Right hindlimb (tissue), 1 donor: ENCODE measurements around the gene PEPD.

Experiments
- DNase-seq: peaks from one replicate; pipeline ENCODE4 v3.0.0-alpha.2; 2018

The PEPD gene

DNA sequence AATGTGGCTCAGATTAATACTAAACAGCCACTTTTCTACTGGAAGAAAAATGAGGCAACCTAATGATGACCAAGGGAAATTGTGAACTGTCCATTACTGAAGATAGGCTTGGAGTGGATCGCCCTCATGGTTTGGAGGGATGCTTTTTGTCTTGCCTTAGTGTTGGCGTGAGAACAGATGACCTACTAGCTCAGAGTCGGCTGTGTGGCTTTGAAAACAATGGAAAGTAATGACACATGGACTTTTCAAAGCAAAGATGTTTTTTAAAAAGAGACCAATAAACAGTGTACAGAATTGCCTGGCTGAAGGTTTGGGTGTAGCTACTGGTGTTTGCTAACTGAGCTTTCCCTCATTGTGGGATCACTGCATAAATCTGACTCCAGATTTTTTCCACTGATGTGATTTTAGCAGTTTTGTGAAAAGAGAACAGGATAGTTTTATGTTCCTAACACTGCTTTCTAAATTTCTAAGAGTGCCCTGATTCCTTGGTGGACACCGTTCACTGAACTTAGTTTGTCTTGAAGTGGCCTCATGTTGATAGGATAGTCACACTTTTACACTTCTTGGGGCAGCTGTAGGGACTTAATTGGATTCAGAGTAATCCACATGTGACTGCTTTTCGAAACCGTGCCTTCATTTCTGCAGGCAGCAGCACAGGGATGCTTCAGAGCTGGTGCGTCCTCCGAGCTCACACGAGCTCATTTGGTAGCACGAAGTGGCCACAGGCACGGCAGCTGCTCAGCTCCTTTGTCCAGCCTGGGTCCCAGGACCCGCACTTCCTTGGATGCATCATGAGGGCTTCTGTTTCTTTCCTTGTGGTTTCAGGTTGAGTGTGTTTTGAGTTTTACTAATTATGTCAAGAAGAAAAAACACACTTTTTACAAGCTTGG is 143.8 kb downstream of the PEPD start:
- DNase-seq, result no peak

DNA sequence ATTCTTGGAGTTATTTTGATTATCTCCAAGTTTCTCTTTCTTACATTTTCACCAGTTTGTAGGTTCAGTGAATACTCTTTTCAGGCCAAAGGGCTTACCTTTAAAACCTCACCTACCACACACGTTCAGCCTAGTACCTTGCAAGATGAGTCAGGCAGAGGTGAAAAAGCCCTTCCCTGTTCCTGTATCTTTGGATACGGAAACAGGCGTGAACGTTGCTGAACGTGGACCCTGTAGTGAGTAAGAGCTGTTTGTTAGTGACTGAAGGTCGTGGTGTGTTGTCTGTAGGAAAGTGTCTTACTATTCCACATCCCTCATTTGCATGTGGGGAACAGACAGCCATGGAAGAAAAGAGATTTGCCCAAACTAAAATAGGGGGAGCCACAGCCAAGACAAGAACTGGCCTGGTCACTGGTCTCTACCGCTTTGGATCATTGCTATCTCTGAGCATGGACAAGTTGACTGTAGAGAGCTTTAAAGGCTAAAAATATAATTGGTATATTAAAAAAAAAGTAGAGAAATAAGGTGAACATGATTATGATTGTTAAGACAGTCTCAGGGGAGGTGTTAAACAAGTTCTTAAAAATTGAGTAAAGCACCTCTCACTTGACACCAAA is 144.5 kb downstream of the PEPD start:
- no peak for DNase-seq

DNA sequence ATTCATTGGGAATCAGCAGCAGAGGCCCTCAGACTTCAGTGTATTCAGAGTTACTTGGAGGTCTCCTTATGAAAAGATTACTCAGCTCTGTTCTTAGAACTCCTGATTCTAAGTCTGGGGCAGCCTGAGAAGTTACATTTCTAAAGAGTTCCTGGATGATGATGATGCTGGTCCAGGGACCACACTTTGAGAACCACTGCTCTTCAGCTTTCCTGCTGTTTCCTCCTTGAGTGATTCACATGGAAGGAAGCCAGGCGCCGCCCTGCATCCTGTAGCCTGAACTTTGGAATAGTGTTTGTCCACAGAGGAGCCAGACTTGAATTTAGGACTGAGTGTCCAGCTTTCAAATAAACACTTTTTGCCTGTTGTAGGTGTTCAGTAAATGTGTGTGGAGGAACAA is 145.2 kb downstream of the PEPD start:
- peak; percentile 38 for DNase-seq

DNA sequence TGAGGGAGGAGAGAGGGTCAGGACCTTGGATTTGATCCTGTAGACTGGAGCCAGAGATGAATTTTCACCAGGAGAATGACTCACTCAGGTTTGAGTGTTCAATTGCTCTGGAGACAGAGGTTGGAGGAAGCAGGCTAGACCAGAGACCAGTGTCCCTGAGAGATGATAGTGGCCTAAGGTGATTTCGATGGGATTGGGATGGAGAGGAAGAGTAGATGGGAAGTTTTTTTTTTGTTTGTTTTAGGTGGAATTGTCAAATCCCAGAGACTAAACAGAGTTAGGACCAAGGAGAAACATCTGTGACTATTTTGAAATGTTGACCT is 145.8 kb downstream of the PEPD start:
- no peak for DNase-seq

DNA sequence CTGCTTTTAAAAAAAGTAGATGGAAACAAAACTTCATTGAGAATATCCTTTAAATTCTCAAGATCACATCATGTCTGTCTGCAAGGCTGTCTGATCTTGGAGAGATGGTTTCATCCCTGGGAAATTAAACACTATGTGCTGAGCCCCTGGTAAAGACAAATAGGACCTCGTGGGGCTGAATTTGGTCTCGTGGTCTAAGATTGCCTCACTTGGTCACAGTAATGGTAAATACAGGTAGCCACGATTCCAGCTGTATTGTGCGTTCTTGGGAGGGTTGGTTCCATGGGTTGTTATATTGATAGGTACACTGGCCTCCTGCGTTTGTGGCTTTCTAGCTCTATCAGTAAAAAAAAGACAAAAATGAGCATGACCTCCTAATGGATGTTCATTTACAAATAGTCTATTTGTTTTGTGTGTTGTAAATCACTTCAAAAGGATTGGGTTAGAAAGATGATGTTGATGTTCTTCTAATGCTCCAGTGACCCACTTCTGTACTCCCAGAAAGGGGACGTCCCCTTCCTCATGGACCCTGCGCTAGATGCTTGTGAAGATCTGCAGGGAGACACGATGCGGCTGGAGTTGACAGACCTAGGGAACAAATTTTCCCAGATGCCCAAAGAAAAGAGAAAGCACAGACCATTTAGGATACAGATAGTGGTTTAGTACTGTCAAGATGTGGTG is 146.3 kb downstream of the PEPD start:
- DNase-seq, result no peak

DNA sequence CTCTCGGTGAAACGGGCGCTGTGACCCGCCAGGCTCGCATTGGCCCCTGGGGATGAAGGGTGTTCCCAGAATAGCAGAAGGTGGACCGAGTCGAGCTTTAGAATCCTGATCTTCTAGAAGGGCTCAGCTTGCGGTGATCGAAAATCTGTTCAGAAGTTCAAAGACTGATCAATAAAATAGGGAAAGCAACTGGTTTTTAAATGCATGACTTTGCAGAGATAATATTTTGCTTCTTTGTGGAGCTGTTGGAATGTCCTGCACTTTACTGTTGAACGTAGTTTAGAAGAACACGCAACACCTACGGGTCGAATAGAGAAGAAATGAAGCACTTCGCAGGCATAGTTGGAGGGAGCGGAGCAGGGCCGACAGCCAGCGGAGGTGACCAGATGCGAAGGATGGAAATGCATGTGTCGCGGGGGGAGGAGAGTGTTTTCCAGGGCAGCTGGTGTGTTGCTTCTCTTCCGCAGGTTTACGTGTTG is 147.3 kb downstream of the PEPD start:
- DNase-seq, result peak; percentile 36

DNA sequence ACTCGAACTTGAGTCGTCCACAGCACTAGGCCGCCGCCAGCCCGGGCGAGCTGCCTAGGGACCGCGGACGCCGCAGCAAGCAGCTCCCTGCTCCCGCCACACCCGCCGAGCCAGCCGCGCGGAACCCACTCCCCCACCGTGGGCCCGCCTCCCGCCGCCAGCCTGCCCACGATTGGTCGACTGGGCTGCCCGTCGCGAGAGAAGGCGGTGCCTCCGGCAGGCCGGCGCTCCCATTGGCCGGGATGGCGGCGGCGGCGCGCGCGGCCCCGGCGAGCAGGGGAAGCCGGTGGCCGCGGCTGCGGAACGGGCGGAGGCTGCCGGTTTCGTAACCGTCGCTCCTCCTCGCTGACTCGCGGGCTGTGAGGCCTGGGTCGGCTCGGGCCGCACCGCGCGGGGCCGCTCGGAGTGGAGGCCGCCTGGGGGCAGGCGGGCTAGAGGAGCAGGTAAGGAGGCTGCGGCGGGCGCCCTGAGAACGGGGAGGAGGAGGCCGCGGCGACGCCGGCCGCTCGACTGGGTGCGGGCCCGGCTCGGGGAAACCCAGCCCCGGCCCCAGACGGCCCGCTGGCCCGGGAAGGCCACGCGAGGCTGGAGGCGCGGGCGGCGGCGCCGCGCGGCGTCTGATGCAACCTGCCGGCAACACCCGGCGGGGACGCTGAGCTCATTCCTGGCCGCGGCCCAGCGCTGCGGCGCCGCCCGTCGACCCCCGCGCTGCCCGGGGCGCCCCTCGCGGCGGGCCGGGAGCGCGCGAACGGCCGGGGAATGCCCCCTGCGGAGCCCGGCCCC is 147.9 kb downstream of the PEPD start, which contains the start of gene CEBPG:
Gene CEBPG, plus strand, starts transcription at position 257 of the 783 bp plus-strand sequence. CDS start 5,531 bp downstream, outside the sequence.
- peak; percentile 96 for DNase-seq

DNA sequence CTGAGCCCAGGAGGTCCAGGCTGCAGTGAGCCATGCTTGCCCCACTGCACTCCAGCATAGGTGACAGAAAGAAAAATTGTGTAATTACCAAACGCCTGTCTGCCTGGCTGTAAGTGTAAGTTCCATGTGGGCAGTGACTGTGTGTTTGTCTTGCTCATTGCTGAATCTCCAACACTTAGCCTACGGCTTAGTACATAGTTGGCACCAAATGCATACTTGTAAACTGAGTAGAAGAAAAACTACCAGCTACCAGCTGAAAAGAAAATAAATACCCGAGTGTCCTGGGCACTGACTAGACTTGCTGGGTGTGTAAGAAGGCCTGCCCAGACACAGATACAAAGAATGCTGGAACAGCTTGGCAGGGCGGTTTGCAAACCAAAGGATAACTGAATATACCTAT is 150.8 kb downstream of the PEPD start:
- DNase-seq, result no peak

DNA sequence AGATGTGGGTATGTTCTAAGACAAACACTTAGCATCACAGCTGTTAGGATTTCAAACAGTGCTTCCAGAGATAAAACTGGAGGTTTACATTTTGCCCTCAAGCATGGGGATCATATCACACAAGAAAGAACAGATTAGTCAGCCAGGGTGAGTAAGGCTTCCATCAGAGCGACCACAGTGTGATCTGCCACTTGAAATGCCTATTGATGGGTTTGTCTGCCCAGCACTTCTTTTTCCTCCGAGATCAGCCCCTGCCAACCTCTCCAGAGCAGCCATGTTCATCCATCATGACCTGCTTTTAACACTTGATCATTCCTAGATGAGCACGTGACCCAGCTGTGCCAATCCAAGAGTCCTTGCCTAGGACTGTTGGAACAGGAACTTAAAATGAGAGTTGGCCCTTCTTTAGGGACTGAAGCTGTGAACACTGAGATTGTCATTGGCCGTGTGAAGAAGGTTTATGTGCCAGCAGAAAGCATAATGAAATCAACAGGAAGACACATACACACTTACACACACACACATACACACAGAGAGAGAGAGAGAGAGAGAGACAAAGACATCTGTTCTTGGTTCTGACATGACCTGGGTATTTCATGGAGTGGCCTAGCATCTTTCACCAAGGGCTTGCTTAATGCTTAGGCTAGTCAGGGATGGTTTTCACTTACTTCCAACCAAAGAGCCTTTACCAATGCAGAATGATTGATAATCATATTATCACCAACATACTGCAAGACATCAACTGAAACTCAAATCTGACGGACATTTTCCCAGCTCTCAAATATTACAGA is 153.3 kb downstream of the PEPD start:
- DNase-seq, result no peak

DNA sequence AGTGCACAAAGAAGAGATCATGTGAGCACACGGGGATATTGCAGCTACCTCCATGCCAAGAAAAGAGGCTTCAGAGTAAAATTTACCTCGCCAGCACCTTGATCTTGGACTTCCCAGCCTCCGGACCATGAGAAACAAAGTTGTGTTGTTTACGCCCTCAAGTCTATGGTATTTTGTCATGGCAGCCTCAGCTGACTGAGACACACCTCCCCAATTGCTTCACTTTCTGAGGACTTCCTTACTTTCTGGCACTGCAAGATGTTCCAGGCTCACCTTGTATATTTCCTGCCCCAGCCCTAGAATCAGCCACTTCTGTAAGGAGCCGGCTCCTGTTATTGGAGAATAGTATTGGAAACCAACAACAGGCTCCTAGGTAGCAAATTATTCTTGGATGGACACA is 154.7 kb downstream of the PEPD start:
- DNase-seq, result no peak

DNA sequence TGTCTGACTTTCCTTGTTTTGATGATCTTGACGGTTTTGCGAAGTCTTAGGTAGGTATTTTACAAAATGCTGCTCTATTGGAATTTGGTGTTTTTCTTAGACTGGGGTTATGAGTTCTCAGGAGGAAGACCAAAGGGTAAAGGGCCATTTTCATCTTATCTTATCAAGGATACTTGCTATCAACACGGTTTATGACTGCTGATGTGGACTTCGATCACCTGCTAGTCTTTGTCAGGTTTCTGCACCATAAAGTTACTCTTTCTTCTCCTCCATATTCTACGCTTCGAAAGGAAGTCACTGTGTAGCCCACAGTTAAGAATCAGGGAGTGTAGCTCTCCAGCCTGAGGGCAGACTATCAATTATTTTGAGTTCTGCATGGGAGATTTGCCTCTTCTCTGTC is 155.5 kb downstream of the PEPD start:
- no peak for DNase-seq

DNA sequence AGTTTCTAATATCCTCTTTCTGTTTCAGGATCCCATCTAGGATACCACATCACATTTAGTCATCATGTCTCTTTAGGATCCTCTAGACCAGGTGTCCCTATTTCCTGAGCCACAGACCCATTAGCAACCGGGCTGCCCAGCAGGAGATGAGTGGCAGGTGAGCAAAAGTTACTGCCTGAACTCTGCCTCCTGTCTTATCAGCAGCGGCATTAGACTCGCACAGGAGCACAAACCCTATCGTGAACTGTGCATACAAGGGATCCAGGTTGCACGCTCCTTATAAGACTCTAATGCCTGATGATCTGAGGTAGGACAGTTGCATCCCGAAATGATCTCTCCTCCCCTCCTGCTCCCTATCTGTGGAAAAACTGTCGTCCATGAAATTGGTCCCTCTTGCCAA is 155.9 kb downstream of the PEPD start:
- no peak for DNase-seq

DNA sequence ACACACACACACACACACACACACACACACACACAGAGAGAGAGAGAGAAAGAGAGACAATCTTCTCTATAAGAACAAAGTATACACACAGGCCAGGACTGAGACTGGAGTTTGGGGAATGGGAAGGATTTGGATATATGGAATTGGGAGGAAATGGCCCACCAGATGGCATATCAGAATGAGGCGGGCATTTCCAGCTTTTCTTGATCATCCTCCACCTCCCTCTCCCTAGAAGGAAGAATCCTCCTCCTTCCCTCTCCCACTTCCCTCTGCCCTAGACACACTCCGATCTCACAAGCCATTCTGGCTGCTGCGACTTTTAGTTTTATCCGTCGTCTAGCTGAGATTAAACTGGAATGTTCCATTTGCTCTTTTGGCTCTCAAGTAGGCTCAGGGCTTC is 158.1 kb downstream of the PEPD start:
- no peak for DNase-seq

DNA sequence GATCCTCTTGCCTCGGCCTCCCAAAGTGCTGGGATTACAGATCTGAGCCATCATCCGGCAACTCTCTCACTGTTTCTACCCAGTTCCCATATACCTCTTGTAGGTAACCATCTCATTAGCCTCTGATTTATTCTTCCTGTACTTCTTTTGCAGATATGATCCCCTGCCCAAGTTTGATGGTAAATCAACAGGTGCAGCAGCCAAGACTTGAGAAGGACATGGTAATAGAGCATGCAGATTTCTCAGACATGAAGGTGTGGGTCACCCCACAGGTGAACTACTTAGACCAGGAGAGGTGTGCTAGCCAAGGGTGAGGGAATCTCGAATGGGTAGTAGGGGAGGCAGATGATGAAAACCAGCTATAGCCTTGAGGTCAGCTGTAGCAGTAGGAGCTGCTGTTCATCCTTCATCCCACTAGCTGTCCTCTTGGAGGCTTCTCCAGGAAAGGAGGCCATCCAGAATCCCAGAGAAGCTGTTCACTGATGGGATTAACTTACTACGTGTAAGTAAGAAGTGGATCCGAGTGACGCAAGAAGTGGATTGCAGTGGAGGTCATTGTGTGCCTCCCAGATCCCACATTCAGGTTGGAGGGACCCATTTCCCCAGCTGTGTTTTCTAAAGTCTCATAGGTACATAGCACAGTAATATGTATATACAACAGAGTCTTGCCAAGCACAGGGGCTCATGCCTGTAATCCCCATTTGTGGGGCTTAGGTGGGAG is 158.9 kb downstream of the PEPD start:
- DNase-seq, result no peak

DNA sequence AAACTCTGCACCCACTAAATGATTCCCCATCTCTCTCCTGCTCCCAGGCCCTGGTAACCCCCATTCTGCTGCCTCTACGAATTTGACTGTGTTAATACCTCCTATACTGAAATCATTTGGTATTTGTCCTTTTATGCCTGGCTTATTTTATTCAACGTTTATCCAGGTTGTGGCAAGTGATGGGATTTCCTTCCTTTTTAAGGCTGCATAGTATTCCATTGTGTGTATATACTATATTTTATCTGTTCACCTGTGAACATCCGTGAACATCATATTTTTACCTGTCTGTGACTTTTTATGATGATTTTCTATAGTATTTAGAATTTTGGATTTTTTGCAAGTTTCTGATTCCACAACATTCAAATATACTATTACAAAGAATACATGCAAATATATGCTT is 162.0 kb downstream of the PEPD start:
- DNase-seq, result no peak

DNA sequence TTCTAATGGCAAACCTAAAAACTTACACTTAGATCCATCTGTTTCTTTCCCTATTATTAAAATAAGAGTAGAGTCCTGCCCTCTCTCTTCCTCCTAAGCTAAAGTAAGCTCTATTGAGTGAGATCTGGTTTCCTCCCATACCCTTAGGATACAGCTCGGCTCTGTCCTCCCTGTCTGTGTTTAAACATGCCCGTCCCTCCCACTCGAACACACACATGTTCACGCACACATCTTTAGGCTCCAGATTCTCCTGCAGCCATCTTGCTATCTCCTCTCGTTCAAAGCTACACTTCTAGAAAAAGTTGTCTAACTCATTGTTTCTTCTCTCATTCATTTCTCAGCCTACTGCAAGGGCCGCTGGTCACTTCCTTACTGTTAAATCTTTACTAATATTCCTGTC is 163.2 kb downstream of the PEPD start:
- DNase-seq, result no peak

DNA sequence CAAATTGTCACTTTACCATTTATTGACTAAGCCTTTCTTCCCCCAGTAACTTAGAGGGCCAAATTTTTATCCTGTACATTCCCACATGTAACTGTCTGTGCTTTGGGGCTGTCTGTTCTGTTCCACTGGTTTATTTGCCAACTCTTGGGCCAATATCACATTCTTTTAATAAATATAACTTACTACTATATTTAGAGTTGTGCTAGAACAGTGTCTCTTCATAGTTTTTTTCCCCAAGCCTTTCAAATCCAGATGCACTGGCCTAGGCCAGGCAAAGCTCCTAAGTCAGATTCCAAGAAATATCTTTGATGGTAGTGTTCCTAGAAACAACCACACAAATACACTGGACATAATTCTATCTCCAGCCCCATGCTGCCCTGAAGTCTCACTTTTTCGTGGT is 164.0 kb downstream of the PEPD start:
- no peak for DNase-seq

DNA sequence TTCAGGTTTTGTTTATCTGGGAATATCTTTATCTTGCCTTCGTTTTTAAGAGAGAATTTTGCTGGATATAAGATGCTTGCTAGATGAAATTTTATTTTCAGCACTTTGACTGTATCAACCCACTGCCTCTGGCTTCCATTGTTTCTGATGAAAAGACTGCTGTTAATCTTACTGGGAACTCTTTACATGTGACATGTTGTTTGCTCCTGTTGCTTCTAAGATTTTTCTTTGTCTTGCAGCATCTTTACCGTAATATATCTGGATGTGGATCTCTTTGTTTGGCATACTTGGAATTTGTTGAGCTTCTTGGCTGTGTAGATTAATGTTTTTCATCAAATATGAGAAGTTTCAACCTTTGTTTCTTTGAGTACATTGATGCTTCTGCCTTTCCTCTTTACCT is 166.1 kb downstream of the PEPD start:
- DNase-seq, result no peak

DNA sequence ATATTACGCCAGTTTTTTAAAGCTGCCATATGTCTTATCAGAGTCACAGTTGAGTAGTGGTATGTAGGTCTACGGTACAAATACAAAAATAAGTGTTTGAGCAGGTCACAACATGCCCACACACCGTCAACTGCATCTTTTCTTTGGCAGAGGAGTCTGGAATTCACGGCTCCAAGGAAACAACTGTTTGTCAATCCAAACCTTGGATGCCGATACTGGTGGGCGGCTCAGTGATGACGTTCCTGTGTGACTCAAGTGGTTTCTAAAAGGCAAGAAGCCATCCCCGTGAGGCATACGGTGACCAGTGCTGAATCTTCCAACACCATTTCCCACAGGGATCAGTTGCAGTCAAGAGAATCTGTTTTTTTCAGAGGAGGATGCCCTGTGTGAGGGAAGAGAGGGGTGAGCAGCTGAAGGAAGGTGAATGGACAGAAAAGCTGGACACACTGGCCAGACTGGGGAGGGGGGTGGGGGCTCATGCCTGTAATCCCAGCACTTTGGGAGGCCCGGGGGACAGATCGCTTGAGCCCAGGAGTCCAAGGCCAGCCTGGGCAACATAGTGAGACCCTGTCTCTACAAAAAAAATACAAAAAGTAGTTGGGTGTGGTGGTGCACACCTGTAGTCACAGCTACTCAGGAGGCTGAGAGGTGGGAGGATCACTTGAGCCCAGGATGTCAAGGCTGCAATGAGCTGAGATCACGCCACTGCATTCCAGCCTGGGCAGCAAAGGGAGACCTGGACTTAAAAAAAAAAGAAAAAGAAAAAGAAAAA is 170.9 kb downstream of the PEPD start:
- DNase-seq, result no peak
